ENCODE results near the gene VPS9D1.

The VPS9D1 gene

DNA sequence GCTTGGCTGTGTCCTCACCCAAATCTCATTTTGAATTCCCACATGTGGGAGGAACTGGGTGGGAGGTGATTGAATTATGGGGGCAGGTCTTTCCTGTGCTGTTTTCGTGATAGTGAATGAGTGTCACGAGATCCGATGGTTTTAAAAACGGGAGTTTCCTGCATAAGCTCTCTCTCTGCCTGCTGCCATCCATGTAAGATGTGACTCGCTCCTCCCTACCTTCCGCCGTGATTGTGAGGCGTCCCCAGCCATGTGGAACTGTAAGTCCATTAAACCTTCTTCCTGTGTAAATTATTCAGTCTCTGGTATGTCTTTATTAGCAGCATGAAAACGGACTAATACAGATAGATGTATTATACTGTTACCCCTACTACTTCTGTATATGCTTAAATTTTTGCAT, 59.5 kb downstream of the VPS9D1 start:
- TF ChIP-seq POLR2A (IDR thresholded peaks at IDR 0.05; ENCODE audit: low read length) (no peak), GATA1 (IDR thresholded peaks at IDR 0.05; ENCODE audit: low read depth, low read length) (no peak)
- no peak for DNase-seq

GRCh38 chr16:89660146-89660545, 60.6 kb downstream of the VPS9D1 start:
- no peak for DNase-seq
- TF ChIP-seq GATA1 (IDR thresholded peaks at IDR 0.05; ENCODE audit: low read depth, low read length) (no peak), POLR2A (IDR thresholded peaks at IDR 0.05; ENCODE audit: low read length) (no peak)

- no peak for TF ChIP-seq GATA1 (IDR thresholded peaks at IDR 0.05; ENCODE audit: low read depth, low read length)
- TF ChIP-seq POLR2A (IDR thresholded peaks at IDR 0.05; ENCODE audit: low read length): peak; percentile 54
- DNase-seq: peak; percentile 50 to 61
Measured at GRCh38 chr16:89658221-89658879, 62.3 kb downstream of the VPS9D1 start.

- peak; percentile 94 to 97 for DNase-seq
- no peak for TF ChIP-seq GATA1 (IDR thresholded peaks at IDR 0.05; ENCODE audit: low read depth, low read length)
- TF ChIP-seq POLR2A (IDR thresholded peaks at IDR 0.05; ENCODE audit: low read length): peak; percentile 76
Measured at GRCh38 chr16:89657442-89658220, 63.1 kb downstream of the VPS9D1 start, which contains the start of the genes CHMP1A and SPATA33. TSS of gene CHMP1A (minus strand) at chr16:89657708. CDS start at chr16:89657588, 120 bp downstream. TSS of gene SPATA33 (plus strand) at chr16:89657836. CDS start at chr16:89657912, 76 bp downstream.

All from erythroblast (primary cell).